ENCODE measurements around the gene DPYSL3.
"Not testable (repeated sequence)": the region's sequence is repeated elsewhere in the genome, so short reads cannot be mapped to it uniquely, and the experiment has no call there.

DPYSL3 gene

GRCh38 chr5:147555176-147555575 lies 45.3 kb upstream of the DPYSL3 start:
- no peak overlapping the region for H3K27ac ChIP-seq (ENCODE audit: low read depth, low read length)
- no peak for TF ChIP-seq EZH2phosphoT487 (IDR thresholded peaks at IDR 0.05; ENCODE audit: borderline replicate concordance, low read length)
- no peak for TF ChIP-seq CTCF (IDR thresholded peaks at IDR 0.05; ENCODE audit: low read depth, low read length, poor library complexity, severe bottlenecking)

GRCh38 chr5:147554261-147554817 lies 44.5 kb upstream of the DPYSL3 start:
- H3K4me3 ChIP-seq (ENCODE audit: low read length) = no peak overlapping the region
- no peaks in the 10 kb centered on the region for H3K9me2 ChIP-seq (replicated peaks; ENCODE audit: control insufficient read depth, low read length)
- TF ChIP-seq EZH2phosphoT487 (IDR thresholded peaks at IDR 0.05; ENCODE audit: borderline replicate concordance, low read length) (no peak), CTCF (IDR thresholded peaks at IDR 0.05; ENCODE audit: low read depth, low read length, poor library complexity, severe bottlenecking) (no peak)
- H3K36me3 ChIP-seq (ENCODE audit: control insufficient read depth, low read length) = no peaks in the 10 kb centered on the region
- H3K9me3 ChIP-seq (ENCODE audit: control insufficient read depth, insufficient read depth, low read length) = no peaks in the 10 kb centered on the region
- no peaks in the 10 kb centered on the region for H3F3A ChIP-seq (ENCODE audit: control insufficient read depth, insufficient read depth)
- no peaks in the 10 kb centered on the region for H3K4me1 ChIP-seq (ENCODE audit: control insufficient read depth, low read length)
- H3K27ac ChIP-seq (ENCODE audit: low read depth, low read length) = no peak overlapping the region
- H3K27me3 ChIP-seq (ENCODE audit: control insufficient read depth, low read length) = peaks cover 5% of the 10 kb centered on the region; the same call in 1 of the 2 replicates
- H3K4me2 ChIP-seq (ENCODE audit: low read length) = no peak overlapping the region
- no peaks in the 10 kb centered on the region for H3K79me2 ChIP-seq (ENCODE audit: control insufficient read depth, low read length)
- H4K20me1 ChIP-seq (ENCODE audit: control insufficient read depth, insufficient read depth, low read depth, low read length) = no peaks in the 10 kb centered on the region

More at GRCh38 chr5:147555176-147555575, 45.3 kb upstream of the DPYSL3 start:
- Histone ChIP-seq H3F3A (ENCODE audit: control insufficient read depth, insufficient read depth) (no peaks in the 10 kb centered on the region), H3K4me1 (ENCODE audit: control insufficient read depth, low read length) (no peaks in the 10 kb centered on the region), H4K20me1 (ENCODE audit: control insufficient read depth, insufficient read depth, low read depth, low read length) (no peaks in the 10 kb centered on the region), H3K4me2 (ENCODE audit: low read length) (no peak overlapping the region), H3K27me3 (ENCODE audit: control insufficient read depth, low read length) (peaks cover 5% of the 10 kb centered on the region), H3K9me3 (ENCODE audit: control insufficient read depth, insufficient read depth, low read length) (no peaks in the 10 kb centered on the region), H3K36me3 (ENCODE audit: control insufficient read depth, low read length) (no peaks in the 10 kb centered on the region), H3K9me2 (replicated peaks; ENCODE audit: control insufficient read depth, low read length) (no peaks in the 10 kb centered on the region), H3K79me2 (ENCODE audit: control insufficient read depth, low read length) (no peaks in the 10 kb centered on the region), H3K4me3 (ENCODE audit: low read length) (no peak overlapping the region)

- H3K4me2 ChIP-seq (ENCODE audit: low read length); H3K4me1 ChIP-seq (ENCODE audit: control insufficient read depth, low read length); H3K9me2 ChIP-seq (replicated peaks; ENCODE audit: control insufficient read depth, low read length); H3K27me3 ChIP-seq (ENCODE audit: control insufficient read depth, low read length); H3K79me2 ChIP-seq (ENCODE audit: control insufficient read depth, low read length); H3K9me3 ChIP-seq (ENCODE audit: control insufficient read depth, insufficient read depth, low read length); H3K4me3 ChIP-seq (ENCODE audit: low read length); H3K27ac ChIP-seq (ENCODE audit: low read depth, low read length); H4K20me1 ChIP-seq (ENCODE audit: control insufficient read depth, insufficient read depth, low read depth, low read length); H3K36me3 ChIP-seq (ENCODE audit: control insufficient read depth, low read length); H3F3A ChIP-seq (ENCODE audit: control insufficient read depth, insufficient read depth): not testable (repeated sequence)
Measured at GRCh38 chr5:147553817-147554216, 43.9 kb upstream of the DPYSL3 start.

GRCh38 chr5:147552897-147553296 lies 43.0 kb upstream of the DPYSL3 start:
- H3K27me3 ChIP-seq (ENCODE audit: control insufficient read depth, low read length) = peaks cover 3% of the 10 kb centered on the region; the same call in 1 of the 2 replicates
- no peaks in the 10 kb centered on the region for H3K36me3 ChIP-seq (ENCODE audit: control insufficient read depth, low read length)
- no peaks in the 10 kb centered on the region for H3K9me3 ChIP-seq (ENCODE audit: control insufficient read depth, insufficient read depth, low read length)
- no peak overlapping the region for H3K27ac ChIP-seq (ENCODE audit: low read depth, low read length)
- TF ChIP-seq CTCF (IDR thresholded peaks at IDR 0.05; ENCODE audit: low read depth, low read length, poor library complexity, severe bottlenecking) (no peak), EZH2phosphoT487 (IDR thresholded peaks at IDR 0.05; ENCODE audit: borderline replicate concordance, low read length) (no peak)
- no peak overlapping the region for H3K4me3 ChIP-seq (ENCODE audit: low read length)
- no peaks in the 10 kb centered on the region for H4K20me1 ChIP-seq (ENCODE audit: control insufficient read depth, insufficient read depth, low read depth, low read length)
- no peak overlapping the region for H3K4me2 ChIP-seq (ENCODE audit: low read length)
- no peaks in the 10 kb centered on the region for H3F3A ChIP-seq (ENCODE audit: control insufficient read depth, insufficient read depth)
- no peaks in the 10 kb centered on the region for H3K9me2 ChIP-seq (replicated peaks; ENCODE audit: control insufficient read depth, low read length)
- no peaks in the 10 kb centered on the region for H3K79me2 ChIP-seq (ENCODE audit: control insufficient read depth, low read length)
- H3K4me1 ChIP-seq (ENCODE audit: control insufficient read depth, low read length) = no peaks in the 10 kb centered on the region

All from DOHH2 (cell line).